ENCODE measurements around the gene FCHSD2.

- TF ChIP-seq EZH2 (IDR thresholded peaks at IDR 0.05; ENCODE audit: borderline replicate concordance, low read depth, low read length, severe bottlenecking) (no peak), CTCF (IDR thresholded peaks at IDR 0.05; ENCODE audit: borderline replicate concordance, extremely low read depth, low read length, poor library complexity, severe bottlenecking) (no peak)
These were observed 2.5 kb downstream of the FCHSD2 start for GRCh38 chr11:73139476-73140198.

Data from DND-41 (cell line).